Ovary (tissue), 9 donors: ENCODE results near the gene PAX2. TPM values are rescaled to one million over a fixed set of nuclear protein-coding genes. Genes with fewer than 3 reads are reported as not detected.

Source experiments
- DNase-seq, 5 donors: peaks; one replicate each; pipeline ENCODE4 v3.0.0-alpha.2; 2019 to 2020
- H3K27ac ChIP-seq, 2 donors: fragments of 200-600 bp; one replicate each; pipeline versions ENCODE4 v1.5.1 to v1.8.0; 2019 to 2022
- H3K27me3 ChIP-seq: fragments of 200-600 bp; one replicate; pipeline ENCODE4 v1.8.0; 2022
- H3K36me3 ChIP-seq: fragments of 200-600 bp; sonication (generic); one replicate; pipeline ENCODE4 v1.5.1; 2019
- H3K4me1 ChIP-seq: one replicate; pipeline ENCODE4 v1.8.1; 2013; ENCODE audit warnings: mild to moderate bottlenecking, moderate library complexity; ENCODE audit not compliant: insufficient read depth
- H3K4me3 ChIP-seq: fragments of 200-600 bp; sonication (generic); one replicate; pipeline ENCODE4 v1.5.1; 2017
- H3K9me3 ChIP-seq, 2 donors: fragments of 200-600 bp in 1 of 2; sonication (generic) in 1 of 2; one replicate each; pipeline versions ENCODE4 v1.5.1 to v1.8.1; 2013 to 2019; ENCODE audit warnings: mild to moderate bottlenecking in 1 of 2, moderate library complexity in 1 of 2
- CTCF ChIP-seq, 3 donors: fragments of 450-650 bp in 2 of 3; fragments of 200-600 bp in 1 of 3; IDR thresholded peaks; one replicate each; pipeline versions ENCODE4 v1.5.1 to v1.8.0; 2016 to 2022; ENCODE audit warnings: antibody characterized with exemption in 3 of 3, mild to moderate bottlenecking in 1 of 3
- EP300 ChIP-seq: sonication (generic); formaldehyde crosslinking; IDR thresholded peaks from one replicate; pipeline ENCODE4 v1.6.1; 2017; ENCODE audit warnings: antibody characterized with exemption
- POLR2A ChIP-seq: fragments of 450-650 bp; IDR thresholded peaks from one replicate; pipeline ENCODE4 v1.6.1; 2017; ENCODE audit warnings: antibody characterized with exemption, mild to moderate bottlenecking, moderate library complexity
- WGBS, 3 donors: extraction: QIAGEN DNeasy Blood & Tissue Kit in 1 of 3; methylation state at CpG; one replicate each; pipeline versions ENCODE4 v1.1.5 to v1.1.7; 2013 to 2017; 5-methylcytosine and 5-hydroxymethylcytosine counted together
- intact Hi-C, 4 donors: fragments of 100-400 bp; cut with DNase I; formaldehyde crosslinking; loops; one replicate each; pipeline versions ENCODE4 v1.11.0 to v1.15.1; 2022 to 2023
- polyA plus RNA-seq, 2 donors: library from polyadenylated mRNA; stranded (reverse); fragments of 200-250 nt in 1 of 2; fragments of 350-450 nt in 1 of 2; fragmentation: Illumina TruSeq in 1 of 2; extraction: RNeasy Lipid Tissue Mini Kit (QIAGEN cat#74804) in 1 of 2; gene quantifications; one replicate each; pipeline ENCODE4 v1.2.3, GENCODE V29; 2013 to 2014
- total RNA-seq, 7 donors: library from RNA; depleted of rRNA in 2 of 7; stranded (reverse); fragments of >200 nt in 2 of 7; fragmentation: NEBNext Ultra II Directional in 3 of 7; extraction: Animal tissue kit (Norgen Biotek cat#: 25700) in 3 of 7; gene quantifications; one replicate each; pipeline versions ENCODE4 v1.1.0 to v1.2.4, GENCODE V29; 2016 to 2023
- donor health status: DM: no; HTN: no; CAD: no; lungs with moderate emphysema.
- donor health status: DM: no; HTN: no; CAD: no.
- donor health status: Bipolar disorder and iron deficiency.
- donor health status: DM: yes; HTN: yes; CAD: no.
- donor health status: DM: no; HTN: no; CAD: no.
- donor health status: DM: yes; HTN: yes; CAD: no.

Gene PAX2
- total and polyA plus RNA-seq, 9 donors = 0.04 to 10.8 (median 2.4) TPM; not detected in 3

- TF ChIP-seq POLR2A (no peak), CTCF (IDR thresholded peaks at IDR 0.05) (no peak), EP300 (no peak)
- DNase-seq = no peak
- H3K4me1 ChIP-seq = no peaks in the 10 kb centered on the region
- no peak overlapping the region for H3K27ac ChIP-seq
- no peaks in the 10 kb centered on the region for H3K9me3 ChIP-seq
- 63 to 72% (median 69%) methylated on average over 7 of the region's 7 CpGs for WGBS, 3 donors
- no peaks in the 10 kb centered on the region for H3K36me3 ChIP-seq
- H3K27me3 ChIP-seq = no peaks in the 10 kb centered on the region
- no peak overlapping the region for H3K4me3 ChIP-seq
- intact Hi-C loops = no loop called here
These were observed 47.7 kb downstream of the PAX2 start for GRCh38 chr10:100793055-100793454.

- WGBS, 3 donors = 90 to 93% (median 91%) methylated on average over 7 of the region's 7 CpGs
- DNase-seq = no peak
- intact Hi-C loops = no loop called here
- Histone ChIP-seq H3K27ac (no peak overlapping the region), H3K4me3 (no peak overlapping the region), H3K36me3 (no peaks in the 10 kb centered on the region), H3K4me1 (no peaks in the 10 kb centered on the region), H3K9me3 (no peaks in the 10 kb centered on the region), H3K27me3 (no peaks in the 10 kb centered on the region)
- TF ChIP-seq POLR2A (no peak), CTCF (IDR thresholded peaks at IDR 0.05) (no peak), EP300 (no peak)
These were observed 54.5 kb downstream of the PAX2 start for GRCh38 chr10:100799881-100800280.

DNA sequence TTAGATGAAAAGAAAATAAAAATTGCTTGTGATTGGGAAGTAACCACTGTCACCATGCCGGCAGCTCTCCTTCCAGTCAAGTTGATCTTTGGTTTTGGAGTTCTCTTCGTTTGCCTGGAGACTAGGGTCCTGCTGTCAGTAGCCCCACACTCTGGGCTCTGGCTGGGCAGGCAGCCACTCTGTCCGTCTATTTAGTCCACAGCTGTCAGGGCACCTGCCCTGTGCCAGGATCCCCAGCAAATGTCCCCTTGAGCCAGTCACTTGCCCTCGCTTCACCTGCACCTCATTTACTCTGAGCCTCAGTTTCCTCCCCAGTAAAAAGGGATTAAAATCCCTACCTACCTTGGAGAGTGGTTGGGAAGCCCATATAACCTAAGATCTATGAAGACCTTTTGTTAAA lies 55.5 kb downstream of the PAX2 start:
- Histone ChIP-seq H3K4me3 (no peak overlapping the region), H3K27me3 (no peaks in the 10 kb centered on the region), H3K9me3 (no peaks in the 10 kb centered on the region), H3K27ac (no peak overlapping the region), H3K4me1 (no peaks in the 10 kb centered on the region), H3K36me3 (no peaks in the 10 kb centered on the region)
- no peak for DNase-seq
- intact Hi-C loops = no loop called here
- no peak for TF ChIP-seq POLR2A
- TF ChIP-seq EP300 = no peak
- TF ChIP-seq CTCF (IDR thresholded peaks at IDR 0.05) = no peak
- 63 to 72% (median 69%) methylated on average over 4 of the region's 4 CpGs for WGBS, 3 donors

DNA sequence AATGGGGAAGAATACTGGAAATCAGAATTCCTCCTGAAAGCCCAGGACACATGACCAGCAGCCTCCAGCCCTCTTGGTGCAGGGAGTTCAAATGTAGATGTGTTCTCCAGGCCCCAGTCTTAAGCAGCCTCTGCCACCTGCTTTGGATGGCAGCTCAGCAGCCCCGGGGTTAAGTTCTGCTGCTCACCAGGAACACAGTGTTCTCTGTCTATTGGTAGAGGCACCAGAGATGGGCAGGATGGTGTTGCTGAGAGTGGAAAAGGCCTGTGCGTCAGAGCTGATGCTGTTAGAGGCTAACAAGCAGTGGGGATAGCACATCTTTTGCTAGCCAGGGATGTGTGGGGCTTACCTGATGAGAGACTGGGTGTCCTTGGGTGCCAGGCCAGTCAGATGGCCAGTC lies 56.8 kb downstream of the PAX2 start:
- Histone ChIP-seq H3K27ac (no peak overlapping the region), H3K4me1 (no peaks in the 10 kb centered on the region), H3K36me3 (no peaks in the 10 kb centered on the region), H3K9me3 (no peaks in the 10 kb centered on the region), H3K27me3 (no peaks in the 10 kb centered on the region), H3K4me3 (no peak overlapping the region)
- 52 to 64% (median 58%) methylated on average over 2 of the region's 2 CpGs for WGBS, 3 donors
- DNase-seq = no peak
- TF ChIP-seq POLR2A = no peak
- no peak for TF ChIP-seq CTCF (IDR thresholded peaks at IDR 0.05)
- TF ChIP-seq EP300 = no peak
- intact Hi-C loops = no loop called here

DNA sequence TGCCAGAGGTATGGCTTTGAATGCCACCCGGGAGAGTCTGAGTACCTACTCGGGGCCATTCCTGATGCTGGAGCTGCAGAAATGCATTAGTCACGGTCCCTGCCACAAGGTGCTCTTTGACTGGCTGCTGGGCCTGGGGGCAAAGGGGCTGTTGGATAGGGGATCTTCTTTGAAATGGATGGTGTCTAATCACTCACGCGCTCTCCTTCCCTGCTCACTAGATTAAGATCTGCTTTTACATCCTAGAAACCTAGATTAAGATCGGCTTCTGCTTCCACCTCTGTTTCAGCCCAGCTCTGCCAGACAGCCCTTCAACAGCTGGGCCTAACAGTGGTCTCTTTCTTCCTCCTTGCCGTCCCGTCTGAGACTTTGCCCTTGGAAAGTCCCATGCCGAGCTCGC lies 57.2 kb downstream of the PAX2 start:
- WGBS, 3 donors = 52 to 62% (median 61%) methylated on average over 10 of the region's 10 CpGs
- TF ChIP-seq CTCF (IDR thresholded peaks at IDR 0.05) (no peak), POLR2A (no peak), EP300 (no peak)
- Histone ChIP-seq H3K36me3 (no peaks in the 10 kb centered on the region), H3K27me3 (no peaks in the 10 kb centered on the region), H3K9me3 (no peaks in the 10 kb centered on the region), H3K27ac (no peak overlapping the region), H3K4me1 (no peaks in the 10 kb centered on the region), H3K4me3 (no peak overlapping the region)
- intact Hi-C loops = no loop called here
- no peak for DNase-seq
